ENCODE data around the gene TBC1D24. TPM values are rescaled to one million over a fixed set of nuclear protein-coding genes. Genes with fewer than 3 reads are reported as not detected.

TBC1D24 gene
- total RNA-seq, 4 donors from 2014 or later, result 8.7 to 14.8 (median 9.9) TPM

GRCh38 chr16:2499890-2500429, 25.0 kb downstream of the TBC1D24 start:
- ATAC-seq (no peak), DNase-seq (no peak)
- Histone ChIP-seq H3K27me3 (no peaks in the 10 kb centered on the region), H3K4me1 (peaks cover 30 to 36% of the 10 kb centered on the region in 2 donors), H3K27ac (no peak overlapping the region), H3K9me3 (no peaks in the 10 kb centered on the region), H3K4me3 (no peak overlapping the region), H3K36me3 (no peaks in the 10 kb centered on the region)
- intact Hi-C loops (cut with DNase I; ENCODE audit: low total_unique reads) (loop anchor here (5.0 kb wide), 3 partner anchors 38 to 303 kb away; partner anchors contain the start of genes CASKIN1, CCNF and TEDC2), in situ Hi-C loops (cut with MboI; ENCODE audit: low sequenced_read_pairs in 4 of 4) (loop anchor here in 3 of 4 donors (10.0 to 25.0 kb wide), 3 partner anchors 155 to 165 kb away; partner anchors contain the start of gene ABCA3 (in 2 of the 3))
- TF ChIP-seq POLR2A (IDR thresholded peaks at IDR 0.05) (no peak), CTCF (IDR thresholded peaks at IDR 0.05 in 4 of 5, conservative IDR thresholded peaks at IDR 0.05 in 1 of 5) (no peak)

GRCh38 chr16:2500430-2500917, 25.5 kb downstream of the TBC1D24 start:
- DNase-seq (no peak), ATAC-seq (no peak)
- intact Hi-C loops (cut with DNase I; ENCODE audit: low total_unique reads), result loop anchor here (5.0 kb wide), 2 partner anchors 73 to 303 kb away; partner anchors contain the start of genes CASKIN1 and CCNF
- Histone ChIP-seq H3K9me3 (no peaks in the 10 kb centered on the region), H3K27me3 (no peaks in the 10 kb centered on the region), H3K27ac (no peak overlapping the region), H3K36me3 (no peaks in the 10 kb centered on the region), H3K4me1 (peaks cover 30 to 36% of the 10 kb centered on the region in 2 donors), H3K4me3 (no peak overlapping the region)
- TF ChIP-seq CTCF (IDR thresholded peaks at IDR 0.05 in 4 of 5, conservative IDR thresholded peaks at IDR 0.05 in 1 of 5) (no peak), POLR2A (IDR thresholded peaks at IDR 0.05) (no peak)
- in situ Hi-C loops (cut with MboI; ENCODE audit: low sequenced_read_pairs in 4 of 4), result loop anchor here in 1 of 4 donors (10.0 kb wide), 1 partner anchor 166 kb away; no protein-coding TSS in a partner anchor

- TF ChIP-seq CTCF (IDR thresholded peaks at IDR 0.05 in 4 of 5, conservative IDR thresholded peaks at IDR 0.05 in 1 of 5), result peak; percentile 94 to 99 (median 97)
- TF ChIP-seq POLR2A (IDR thresholded peaks at IDR 0.05), result no peak
- H3K4me3 ChIP-seq, result peak overlapping the region in 2 of 4 donors; percentile 9 to 32
- H3K27ac ChIP-seq, result no peak overlapping the region
- no peaks in the 10 kb centered on the region for H3K36me3 ChIP-seq
- DNase-seq (peak in 1 of 2 donors; percentile 70), ATAC-seq (peak; percentile 79 to 81)
- intact Hi-C loops (cut with DNase I; ENCODE audit: low total_unique reads) (loop anchor here (1.0 to 5.0 kb wide), 4 partner anchors 27 to 304 kb away; partner anchors contain the start of genes ABCA3, CASKIN1 and CCNF), in situ Hi-C loops (cut with MboI; ENCODE audit: low sequenced_read_pairs in 4 of 4) (loop anchor here in 1 of 4 donors (10.0 kb wide), 1 partner anchor 166 kb away; no protein-coding TSS in a partner anchor)
- peaks cover 30 to 36% of the 10 kb centered on the region in 2 donors for H3K4me1 ChIP-seq
- H3K9me3 ChIP-seq, result no peaks in the 10 kb centered on the region
- H3K27me3 ChIP-seq, result no peaks in the 10 kb centered on the region
These were observed 26.2 kb downstream of the TBC1D24 start for GRCh38 chr16:2500918-2501750.

GRCh38 chr16:2501946-2502895, 27.3 kb downstream of the TBC1D24 start:
- intact Hi-C loops (cut with DNase I; ENCODE audit: low total_unique reads), result loop anchor here (1.0 to 5.0 kb wide), 4 partner anchors 28 to 305 kb away; partner anchors contain the start of genes ABCA3, CASKIN1 and CCNF
- in situ Hi-C loops (cut with MboI; ENCODE audit: low sequenced_read_pairs in 4 of 4), result loop anchor here in 1 of 4 donors (10.0 kb wide), 1 partner anchor 167 kb away; no protein-coding TSS in a partner anchor
- H3K36me3 ChIP-seq, result no peaks in the 10 kb centered on the region
- H3K27ac ChIP-seq, result no peak overlapping the region
- H3K27me3 ChIP-seq, result no peaks in the 10 kb centered on the region
- TF ChIP-seq POLR2A (IDR thresholded peaks at IDR 0.05) (no peak), CTCF (IDR thresholded peaks at IDR 0.05 in 4 of 5, conservative IDR thresholded peaks at IDR 0.05 in 1 of 5) (no peak)
- no peaks in the 10 kb centered on the region for H3K9me3 ChIP-seq
- no peak for DNase-seq
- no peak for ATAC-seq
- H3K4me1 ChIP-seq, result peaks cover 28 to 32% of the 10 kb centered on the region in 2 donors
- H3K4me3 ChIP-seq, result no peak overlapping the region
